GM13977 (cell line): ENCODE data around the gene GULP1.

Source experiments
- DNase-seq: peaks from one replicate; pipeline ENCODE4 v3.0.0; 2012; ENCODE audit warnings: low spot score
- CTCF ChIP-seq: IDR thresholded peaks from 2 replicates; pipeline ENCODE4 v1.5.1; 2012; ENCODE audit warnings: mild to moderate bottlenecking, control low read depth; ENCODE audit not compliant: insufficient read depth; ENCODE audit errors: extremely low read depth, missing control alignments
- in situ Hi-C: fragments of 300-500 bp; cut with MboI; formaldehyde crosslinking; loops from one replicate; pipeline ENCODE4 v1.12.0; 2022; ENCODE audit warnings: low sequenced_read_pairs, low pct_unique_long_range_greater_than_20kb, mixed read lengths, inconsistent platforms; ENCODE audit not compliant: unreplicated experiment

GULP1 gene

DNA sequence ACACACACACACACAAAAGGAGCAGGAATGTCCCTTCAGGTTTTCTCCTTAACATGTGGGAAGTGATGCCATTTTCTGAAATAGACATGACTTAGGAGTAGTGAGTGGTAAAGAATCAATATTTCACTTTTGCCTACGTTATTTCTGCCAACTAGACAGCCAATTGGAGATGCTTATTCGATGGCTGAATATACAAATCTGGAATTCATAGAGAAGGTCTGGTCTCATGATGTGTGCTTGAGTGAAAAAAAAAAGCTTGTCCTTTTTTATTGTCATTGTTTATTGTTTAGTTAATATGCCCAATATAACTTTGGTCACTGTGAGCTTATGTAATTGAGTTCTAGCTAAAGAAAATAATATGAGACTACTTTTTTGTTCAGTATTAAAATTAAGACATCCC is 284.3 kb downstream of the GULP1 start:
- no peak for TF ChIP-seq CTCF
- no peak for DNase-seq

DNA sequence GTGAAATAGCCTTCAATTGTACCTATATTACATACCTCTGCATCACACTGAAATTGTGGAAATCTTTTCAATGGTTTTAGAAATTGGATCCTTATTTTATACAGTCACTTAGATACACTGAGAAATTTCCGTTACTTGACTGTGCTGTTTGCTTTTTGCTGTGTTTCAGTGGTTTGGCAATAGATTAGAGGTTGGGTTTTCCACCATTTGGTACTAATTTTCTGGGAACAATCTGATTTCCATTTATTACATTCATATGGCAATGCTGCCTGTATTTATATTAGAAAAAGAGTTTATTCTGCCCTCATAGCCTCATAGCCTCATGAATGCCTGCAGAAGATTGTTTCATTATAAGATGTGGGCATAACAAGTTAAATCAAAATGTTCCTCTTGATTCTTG is 285.0 kb downstream of the GULP1 start:
- TF ChIP-seq CTCF, result no peak
- in situ Hi-C loops, result no loop called here
- no peak for DNase-seq

More for the DNA sequence above, 284.3 kb downstream of the GULP1 start:
- in situ Hi-C loops, result no loop called here

DNA sequence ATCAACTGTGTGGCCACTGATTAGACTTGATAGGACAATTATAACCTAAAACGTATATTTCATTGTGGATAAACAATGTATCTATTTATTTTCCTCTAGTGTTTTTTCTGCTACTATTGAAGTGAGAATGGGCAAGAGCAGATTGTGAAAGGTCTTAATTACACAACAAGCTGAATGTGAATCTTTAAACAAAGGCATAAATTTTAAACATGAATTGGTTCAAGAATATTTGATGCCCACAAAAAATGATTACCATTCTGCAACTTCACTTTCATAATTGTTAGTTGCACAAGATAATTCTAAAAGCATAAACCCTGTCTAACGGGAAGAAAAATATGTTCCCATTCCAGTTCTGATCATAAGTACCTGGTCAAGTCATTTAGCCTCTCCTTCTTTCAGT is 285.6 kb downstream of the GULP1 start:
- no peak for TF ChIP-seq CTCF
- no peak for DNase-seq
- in situ Hi-C loops, result no loop called here

GRCh38 chr2:188580738-188581137 is 289.1 kb downstream of the GULP1 start:
- no peak for DNase-seq
- in situ Hi-C loops, result no loop called here
- no peak for TF ChIP-seq CTCF

- in situ Hi-C loops, result no loop called here
- no peak for DNase-seq
- TF ChIP-seq CTCF, result no peak
Observed at GRCh38 chr2:188582211-188582610, 290.5 kb downstream of the GULP1 start.

GRCh38 chr2:188588235-188588634 is 296.6 kb downstream of the GULP1 start:
- no peak for TF ChIP-seq CTCF
- DNase-seq, result no peak
- in situ Hi-C loops, result no loop called here

GRCh38 chr2:188596054-188596453 is 304.4 kb downstream of the GULP1 start:
- TF ChIP-seq CTCF, result no peak
- DNase-seq, result no peak
- in situ Hi-C loops, result no loop called here
